MM.1S (cell line): Measurements from ENCODE around the gene LASP1.
A peak's percentile ranks its signal among the peaks of the same experiment; 100 is the strongest.

Source experiments
- DNase-seq: peaks from one replicate; pipeline ENCODE4 v3.0.0-alpha.2; 2015
- H2AFZ ChIP-seq: fragments of 300-600 bp; sonication (generic); 2 replicates; pipeline ENCODE4 v1.6.0; 2016; ENCODE audit warnings: antibody characterized with exemption, low read length
- H3F3A ChIP-seq: fragments of 300-600 bp; sonication (generic); 2 replicates; pipeline ENCODE4 v1.6.1; 2016; ENCODE audit warnings: mild to moderate bottlenecking, antibody characterized with exemption, low read length, moderate library complexity, mixed read lengths; ENCODE audit not compliant: insufficient read depth
- H3K27ac ChIP-seq: fragments of 300-600 bp; sonication (generic); 2 replicates; pipeline ENCODE4 v1.5.1; 2016; ENCODE audit warnings: mild to moderate bottlenecking, low read length
- H3K27me3 ChIP-seq: fragments of 300-600 bp; sonication (generic); replicated peaks from 2 replicates; pipeline ENCODE4 v1.6.0; 2016; ENCODE audit warnings: low read length; ENCODE audit not compliant: insufficient read depth
- H3K36me3 ChIP-seq: fragments of 300-600 bp; sonication (generic); replicated peaks from 2 replicates; pipeline ENCODE4 v1.6.1; 2016; ENCODE audit warnings: mild to moderate bottlenecking, low read length, mixed read lengths; ENCODE audit not compliant: insufficient read depth
- H3K4me1 ChIP-seq: fragments of 300-600 bp; sonication (generic); 2 replicates; pipeline ENCODE4 v1.6.1; 2016; ENCODE audit warnings: low read length, mixed read lengths
- H3K4me2 ChIP-seq: fragments of 300-600 bp; sonication (generic); 2 replicates; pipeline ENCODE4 v1.6.0; 2016; ENCODE audit warnings: low read depth, low read length
- H3K4me3 ChIP-seq: fragments of 300-600 bp; sonication (generic); 2 replicates; pipeline ENCODE4 v1.5.1; 2016; ENCODE audit warnings: low read length, mixed read lengths
- H3K79me2 ChIP-seq: fragments of 300-600 bp; sonication (generic); 2 replicates; pipeline ENCODE4 v1.6.1; 2016; ENCODE audit warnings: mixed run types, low read length, mixed read lengths
- H3K9ac ChIP-seq: fragments of 300-600 bp; sonication (generic); 2 replicates; pipeline ENCODE4 v1.6.1; 2016; ENCODE audit warnings: low read length, mixed read lengths
- H3K9me2 ChIP-seq: fragments of 300-600 bp; sonication (generic); replicated peaks from 2 replicates; pipeline ENCODE4 v1.6.1; 2016; ENCODE audit warnings: mild to moderate bottlenecking, low read length, mixed read lengths; ENCODE audit not compliant: insufficient read depth
- H3K9me3 ChIP-seq: fragments of 300-600 bp; sonication (generic); replicated peaks from 2 replicates; pipeline ENCODE4 v1.6.1; 2016; ENCODE audit warnings: mild to moderate bottlenecking, low read length, mixed read lengths; ENCODE audit not compliant: insufficient read depth
- H4K20me1 ChIP-seq: fragments of 300-600 bp; sonication (generic); 2 replicates; pipeline ENCODE4 v1.6.1; 2016; ENCODE audit warnings: mild to moderate bottlenecking, low read length, moderate library complexity, mixed read lengths; ENCODE audit not compliant: insufficient read depth
- CTCF ChIP-seq: fragments of 300-600 bp; sonication (generic); IDR thresholded peaks from 2 replicates; pipeline ENCODE4 v1.5.1; 2016; ENCODE audit warnings: antibody characterized with exemption, low read length, mixed read lengths
- EZH2 ChIP-seq: fragments of 300-600 bp; sonication (generic); optimal IDR thresholded peaks from 2 replicates; pipeline ENCODE3; 2017; ENCODE audit warnings: low read depth, mild to moderate bottlenecking, antibody characterized with exemption, low read length, mixed read lengths
- EZH2phosphoT487 ChIP-seq: fragments of 300-600 bp; sonication (generic); IDR thresholded peaks from 2 replicates; pipeline ENCODE4 v1.6.1; 2018; ENCODE audit warnings: antibody characterized with exemption, low read length

LASP1 gene

GRCh38 chr17:38869526-38870258 lies at the start of gene LASP1:
Gene LASP1 (plus strand): TSS chr17:38870058. CDS start chr17:38870190, 132 bp downstream.
- Histone ChIP-seq H3F3A (peaks cover 38% of the 10 kb centered on the region), H2AFZ (peak within 1 kb of the TSS; percentile 95), H3K9ac (peak within 1 kb of the TSS; percentile 81), H4K20me1 (no peaks in the 10 kb centered on the region), H3K27ac (peak within 1 kb of the TSS; percentile 80), H3K9me3 (no peaks in the 10 kb centered on the region), H3K4me1 (peaks cover 11% of the 10 kb centered on the region), H3K36me3 (no peaks in the 10 kb centered on the region), H3K4me3 (peak within 1 kb of the TSS; percentile 99), H3K27me3 (no peaks in the 10 kb centered on the region), H3K9me2 (no peaks in the 10 kb centered on the region), H3K4me2 (peak within 1 kb of the TSS; percentile 97), H3K79me2 (peaks cover 45% of the 10 kb centered on the region)
- DNase-seq = peak; percentile 91
- TF ChIP-seq EZH2 = no peak

GRCh38 chr17:38824899-38825761 lies 44.7 kb upstream of the LASP1 start, which contains the start of gene CWC25:
Gene CWC25 (minus strand): TSS chr17:38825321. CDS start chr17:38825183, 138 bp downstream.
- H3F3A ChIP-seq = no peaks in the 10 kb centered on the region
- no peaks in the 10 kb centered on the region; the same call in 1 of the 2 replicates for H4K20me1 ChIP-seq
- H3K9ac ChIP-seq = peak within 1 kb of the TSS; percentile 94
- no peaks in the 10 kb centered on the region for H3K9me3 ChIP-seq
- peak within 1 kb of the TSS; percentile 84 for H3K4me2 ChIP-seq
- no peaks in the 10 kb centered on the region for H3K9me2 ChIP-seq
- 0 out of 2 replicates have a peak, but pooled peaks cover 3% of the 10 kb centered on the region for H3K36me3 ChIP-seq
- H3K27me3 ChIP-seq = no peaks in the 10 kb centered on the region
- peak within 1 kb of the TSS; percentile 97 for H3K4me3 ChIP-seq
- H3K79me2 ChIP-seq = peaks cover 51% of the 10 kb centered on the region
- peak within 1 kb of the TSS; percentile 64 for H2AFZ ChIP-seq
- H3K27ac ChIP-seq = peak within 1 kb of the TSS; percentile 91
- H3K4me1 ChIP-seq = peaks cover 9% of the 10 kb centered on the region
- TF ChIP-seq CTCF (no peak), EZH2 (no peak), EZH2phosphoT487 (no peak)
- peak; percentile 97 for DNase-seq

- peaks cover 44% of the 10 kb centered on the region for H3K79me2 ChIP-seq
- H3K9me3 ChIP-seq = no peaks in the 10 kb centered on the region
- peak overlapping the region; percentile 84 for H3K4me2 ChIP-seq
- no peaks in the 10 kb centered on the region for H3K9me2 ChIP-seq
- peaks cover 9% of the 10 kb centered on the region for H3K4me1 ChIP-seq
- peak overlapping the region; percentile 64 for H2AFZ ChIP-seq
- 0 out of 2 replicates have a peak, but pooled peaks cover 3% of the 10 kb centered on the region for H3K36me3 ChIP-seq
- peak overlapping the region; percentile 97 for H3K4me3 ChIP-seq
- no peaks in the 10 kb centered on the region; the same call in 1 of the 2 replicates for H4K20me1 ChIP-seq
- H3F3A ChIP-seq = no peaks in the 10 kb centered on the region
- no peaks in the 10 kb centered on the region for H3K27me3 ChIP-seq
- peak overlapping the region; percentile 91 for H3K27ac ChIP-seq
- TF ChIP-seq EZH2 = no peak
- no peak for TF ChIP-seq CTCF
- no peak for TF ChIP-seq EZH2phosphoT487
- no peak for DNase-seq
- peak overlapping the region; percentile 94 for H3K9ac ChIP-seq
Observed at GRCh38 chr17:38825762-38826247, 44.1 kb upstream of the LASP1 start.
